ENCODE measurements around the gene BMP5. TPM values are rescaled to one million over a fixed set of nuclear protein-coding genes. Genes with fewer than 3 reads are reported as not detected.

The BMP5 gene
- total and polyA plus RNA-seq, 2 of the 8 experiments (the other 6 are each of a cell fraction or from before 2014, with no cell fraction given): 0.02 TPM; not detected in 1

DNA sequence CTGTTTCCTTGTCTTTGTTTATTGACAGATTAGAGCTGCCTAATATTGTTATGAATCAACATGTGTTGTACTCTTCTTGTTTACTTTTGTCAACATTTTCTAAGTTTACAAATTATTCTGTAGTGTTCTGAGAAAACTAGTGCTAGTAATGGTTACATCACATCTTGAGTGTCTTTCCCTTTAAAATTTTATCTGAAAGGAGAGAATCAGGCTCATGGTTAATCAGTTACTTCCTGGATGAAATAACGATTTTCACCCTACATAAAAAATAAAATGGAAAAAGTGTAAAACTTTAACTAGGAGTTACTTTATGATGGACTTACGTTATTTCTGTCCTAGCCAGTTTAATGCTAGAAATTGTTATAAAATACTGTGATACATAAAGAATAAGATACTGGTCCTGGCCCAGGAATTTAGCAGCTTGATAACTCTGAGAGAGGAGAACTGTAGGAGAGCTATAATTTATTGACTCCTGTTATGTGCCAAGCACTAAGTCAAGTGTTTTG, 26.4 kb upstream of the BMP5 start:
- FAIRE-seq (no peak), DNase-seq (ENCODE audit: low read depth in 1 of 2, low spot score in 2 of 2) (no peak)
- Histone ChIP-seq H3K27ac (ENCODE audit: low read depth, low read length) (no peak overlapping the region), H4K20me1 (replicated peaks in 1 of 2; ENCODE audit: control insufficient read depth in 1 of 2, insufficient read depth in 2 of 2, low read length in 2 of 2) (no peaks in the 10 kb centered on the region), H3K4ac (replicated peaks; ENCODE audit: insufficient read length, low read depth, low read length) (no peak overlapping the region), H3K9ac (replicated peaks in 1 of 4; ENCODE audit: extremely low read depth in 1 of 4, low read depth in 3 of 4, low read length in 3 of 4) (no peak overlapping the region), H3K56ac (replicated peaks; ENCODE audit: insufficient read length, low read depth, low read length) (no peak overlapping the region), H3K4me2 (ENCODE audit: insufficient read depth in 1 of 2, low read depth in 2 of 2, low read length in 2 of 2) (no peak overlapping the region), H3K4me3 (ENCODE audit: extremely low read depth in 1 of 4, insufficient read depth in 2 of 4, low read depth in 3 of 4, low read length in 4 of 4) (no peak overlapping the region), H2BK120ac (replicated peaks; ENCODE audit: low read depth, low read length) (no peak overlapping the region), H3K27me3 (replicated peaks in 1 of 4; ENCODE audit: control insufficient read depth in 3 of 4, extremely low read depth in 1 of 4, insufficient read depth in 3 of 4, low read length in 3 of 4) (no peaks in the 10 kb centered on the region), H3K79me1 (ENCODE audit: low read depth, low read length) (no peaks in the 10 kb centered on the region), H2BK5ac (ENCODE audit: low read depth, low read length) (no peak overlapping the region), H3K4me1 (replicated peaks in 1 of 4; ENCODE audit: control insufficient read depth in 3 of 4, insufficient read depth in 4 of 4, low read length in 3 of 4) (peaks cover 0 to 3% (median 0%) of the 10 kb centered on the region in 4 experiments; a peak in 1 of 7 replicates), H4K8ac (ENCODE audit: extremely low read depth, insufficient read depth, low read length) (no peak overlapping the region), H2AFZ (ENCODE audit: low read length) (no peak overlapping the region), H4K91ac (replicated peaks; ENCODE audit: insufficient read length, low read length) (no peak overlapping the region), H3K14ac (ENCODE audit: insufficient read length) (no peak overlapping the region), H2BK20ac (ENCODE audit: low read length) (no peak overlapping the region), H3K23ac (ENCODE audit: insufficient read length) (no peak overlapping the region), H3K18ac (ENCODE audit: extremely low read depth, low read length) (no peak overlapping the region), H3K9me3 (ENCODE audit: insufficient read depth in 2 of 2, low read depth in 1 of 2, low read length in 1 of 2) (no peaks in the 10 kb centered on the region), H3K23me2 (ENCODE audit: low read depth, low read length) (no peaks in the 10 kb centered on the region), H2BK15ac (ENCODE audit: low read length) (no peak overlapping the region), H3K79me2 (ENCODE audit: control insufficient read depth in 1 of 2, insufficient read depth in 2 of 2, low read length in 2 of 2) (no peaks in the 10 kb centered on the region), H4K5ac (ENCODE audit: insufficient read length, low read depth, low read length) (no peak overlapping the region), H2AK5ac (ENCODE audit: low read depth, low read length) (no peak overlapping the region), H2BK12ac (ENCODE audit: low read depth, low read length) (no peak overlapping the region), H3K36me3 (ENCODE audit: control insufficient read depth in 2 of 4, insufficient read depth in 4 of 4, low read length in 3 of 4) (no peaks in the 10 kb centered on the region)
- WGBS, 2 experiments (ENCODE audit: extremely low coverage in 1 of 2, insufficient coverage in 1 of 2, insufficient read length in 1 of 2, insufficient replicate concordance in 2 of 2, low coverage in 1 of 2, low lambda C conversion rate in 2 of 2, missing lambda C conversion rate in 1 of 2): 83% methylated on average over 2 of the region's 2 CpGs; no CpG with 5 or more reads in 1 of the 2 experiments
- ChIA-PET CTCF (ENCODE audit: partially characterized antibody) (interaction anchor here (0.7 kb wide), 1 partner anchor 59 kb away, joined by 3 read pairs; no protein-coding TSS in a partner anchor), POLR2A (ENCODE audit: partially characterized antibody) (no interaction called here)
- TF ChIP-seq GTF2F1 (IDR thresholded peaks at IDR 0.05; ENCODE audit: borderline replicate concordance, low read depth, low read length) (no peak), TAF7 (optimal IDR thresholded peaks at IDR 0.05; ENCODE audit: borderline replicate concordance, low read depth, low read length) (no peak), JUN (IDR thresholded peaks at IDR 0.05; ENCODE audit: low read depth, low read length) (no peak), CHD1 (IDR thresholded peaks at IDR 0.05; ENCODE audit: low read depth, low read length) (no peak), KDM1A (IDR thresholded peaks at IDR 0.05; ENCODE audit: borderline replicate concordance, low read length) (no peak), TAF1 (IDR thresholded peaks at IDR 0.05; ENCODE audit: low read depth, low read length) (no peak), POLR2A (IDR thresholded peaks at IDR 0.05; ENCODE audit: control extremely low read depth in 1 of 2, low read depth in 2 of 2, low read length in 2 of 2) (no peak), FOSL1 (IDR thresholded peaks at IDR 0.05; ENCODE audit: insufficient read depth, low read depth, low read length) (no peak), NANOG (IDR thresholded peaks at IDR 0.05; ENCODE audit: insufficient read depth, low read depth, low read length, poor library complexity, severe bottlenecking) (no peak), YY1 (IDR thresholded peaks at IDR 0.05; ENCODE audit: low read depth, low read length) (no peak), EGR1 (IDR thresholded peaks at IDR 0.05; ENCODE audit: borderline replicate concordance, low read depth, low read length) (no peak), PHF8 (conservative IDR thresholded peaks at IDR 0.05; ENCODE audit: low read depth, low read length) (no peak), GABPA (IDR thresholded peaks at IDR 0.05; ENCODE audit: borderline replicate concordance, insufficient read depth, low read length) (no peak)
- TF ChIP-seq, protein P1, sequence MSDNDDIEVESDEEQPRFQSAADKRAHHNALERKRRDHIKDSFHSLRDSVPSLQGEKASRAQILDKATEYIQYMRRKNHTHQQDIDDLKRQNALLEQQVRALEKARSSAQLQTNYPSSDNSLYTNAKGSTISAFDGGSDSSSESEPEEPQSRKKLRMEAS (IDR thresholded peaks at IDR 0.05): no peak
